HG02588 (cell line): ENCODE measurements around the gene NBPF19.
"Not testable (repeated sequence)": the region's sequence is repeated elsewhere in the genome, so short reads cannot be mapped to it uniquely, and the experiment has no call there.

Experiments used
- ATAC-seq: cut with Tn5 transposase; IDR thresholded peaks from one replicate; pipeline ENCODE4 v1.9.1; 2021; ENCODE audit warnings: mild to moderate bottlenecking, moderate library complexity; ENCODE audit not compliant: unreplicated experiment

NBPF19 gene, protein sequence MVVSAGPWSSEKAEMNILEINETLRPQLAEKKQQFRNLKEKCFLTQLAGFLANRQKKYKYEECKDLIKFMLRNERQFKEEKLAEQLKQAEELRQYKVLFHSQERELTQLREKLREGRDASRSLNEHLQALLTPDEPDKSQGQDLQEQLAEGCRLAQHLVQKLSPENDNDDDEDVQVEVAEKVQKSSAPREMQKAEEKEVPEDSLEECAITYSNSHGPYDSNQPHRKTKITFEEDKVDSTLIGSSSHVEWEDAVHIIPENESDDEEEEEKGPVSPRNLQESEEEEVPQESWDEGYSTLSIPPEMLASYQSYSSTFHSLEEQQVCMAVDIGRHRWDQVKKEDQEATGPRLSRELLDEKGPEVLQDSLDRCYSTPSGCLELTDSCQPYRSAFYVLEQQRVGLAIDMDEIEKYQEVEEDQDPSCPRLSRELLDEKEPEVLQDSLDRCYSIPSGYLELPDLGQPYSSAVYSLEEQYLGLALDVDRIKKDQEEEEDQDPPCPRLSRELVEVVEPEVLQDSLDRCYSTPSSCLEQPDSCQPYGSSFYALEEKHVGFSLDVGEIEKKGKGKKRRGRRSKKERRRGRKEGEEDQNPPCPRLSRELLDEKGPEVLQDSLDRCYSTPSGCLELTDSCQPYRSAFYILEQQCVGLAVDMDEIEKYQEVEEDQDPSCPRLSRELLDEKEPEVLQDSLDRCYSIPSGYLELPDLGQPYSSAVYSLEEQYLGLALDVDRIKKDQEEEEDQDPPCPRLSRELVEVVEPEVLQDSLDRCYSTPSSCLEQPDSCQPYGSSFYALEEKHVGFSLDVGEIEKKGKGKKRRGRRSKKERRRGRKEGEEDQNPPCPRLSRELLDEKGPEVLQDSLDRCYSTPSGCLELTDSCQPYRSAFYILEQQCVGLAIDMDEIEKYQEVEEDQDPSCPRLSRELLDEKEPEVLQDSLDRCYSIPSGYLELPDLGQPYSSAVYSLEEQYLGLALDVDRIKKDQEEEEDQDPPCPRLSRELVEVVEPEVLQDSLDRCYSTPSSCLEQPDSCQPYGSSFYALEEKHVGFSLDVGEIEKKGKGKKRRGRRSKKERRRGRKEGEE (N-terminal part only)

DNA sequence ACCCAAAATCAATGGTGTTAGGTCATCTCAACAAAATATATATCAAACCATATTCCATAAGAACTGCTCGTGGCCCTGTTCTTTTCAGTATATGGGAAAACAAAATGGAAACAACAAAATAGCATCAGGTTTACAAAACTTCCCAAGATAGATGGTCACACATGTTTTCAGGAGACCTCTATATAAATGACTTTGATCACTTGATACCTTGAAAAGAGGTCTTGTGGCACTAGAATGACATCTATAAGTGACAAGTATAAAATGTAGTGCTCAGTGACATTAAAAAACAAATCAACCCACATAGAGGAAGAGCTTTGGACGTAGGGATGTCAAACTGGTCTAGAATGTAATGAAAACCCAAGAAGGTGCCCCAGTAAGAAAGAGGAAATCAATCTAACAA lies at the start of gene NBPF19:
NBPF19 (plus strand) TSS at position 301 of the 400 bp plus-strand sequence. CDS start 888 bp downstream, outside the sequence.
- ATAC-seq, result not testable (repeated sequence)

DNA sequence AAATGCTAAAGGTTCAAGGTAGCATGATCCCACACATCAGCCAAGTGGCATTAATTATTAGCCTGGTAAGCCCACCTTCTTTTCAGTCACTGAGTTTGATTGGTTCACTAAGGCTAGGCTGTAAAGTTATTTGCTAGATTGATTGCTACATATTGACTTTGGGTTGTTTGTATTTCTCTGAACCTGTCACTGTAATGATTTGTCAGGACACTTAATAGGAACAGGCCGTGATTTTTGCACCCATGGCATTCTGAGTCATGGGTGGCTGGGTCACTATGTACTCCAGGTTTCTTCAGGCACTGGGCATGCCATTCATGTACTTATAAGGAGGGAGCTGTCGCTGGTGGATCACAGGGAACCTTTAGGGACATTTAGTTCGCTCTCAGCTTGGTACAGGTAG lies 46.5 kb upstream of the NBPF19 start:
- ATAC-seq, result not testable (repeated sequence)

DNA sequence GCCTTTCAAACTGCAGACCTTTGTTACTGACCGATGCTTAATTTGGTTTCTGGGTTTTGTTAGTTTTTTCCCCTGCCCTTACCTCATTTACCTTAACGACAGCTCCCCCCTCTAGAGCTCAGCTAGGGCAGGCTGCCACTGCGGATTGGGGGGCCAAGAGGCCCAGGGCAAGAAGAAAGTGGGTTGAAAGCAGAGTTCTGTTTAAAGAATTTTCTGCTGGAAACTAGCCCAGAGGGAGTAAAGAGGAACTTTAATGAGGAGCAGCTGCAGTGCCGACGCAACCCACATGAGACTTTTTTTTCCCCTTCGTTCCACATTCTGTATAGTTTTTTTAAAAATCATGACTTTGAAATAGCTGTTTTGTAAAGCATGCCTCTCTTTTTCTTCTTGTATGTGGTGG lies 29.4 kb upstream of the NBPF19 start:
- not testable (repeated sequence) for ATAC-seq

DNA sequence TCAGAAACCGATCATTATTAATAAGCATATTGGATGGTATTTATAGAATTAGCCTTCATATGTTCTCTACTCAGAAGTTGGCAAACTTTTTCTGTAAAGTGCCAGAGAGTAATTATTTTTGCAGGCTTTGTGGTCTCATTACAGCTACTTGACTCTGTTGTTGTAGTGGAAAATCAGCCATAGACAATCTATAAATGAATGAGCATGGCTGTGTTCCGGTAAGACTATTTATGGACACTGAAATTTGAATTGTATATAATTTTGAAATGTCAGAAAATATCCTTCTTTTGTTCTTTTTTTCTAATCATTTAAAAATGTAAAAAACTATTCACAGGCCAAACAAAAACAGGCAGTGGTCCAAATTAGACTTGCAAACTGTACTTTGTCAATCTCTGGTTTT lies 22.6 kb upstream of the NBPF19 start:
- not testable (repeated sequence) for ATAC-seq

DNA sequence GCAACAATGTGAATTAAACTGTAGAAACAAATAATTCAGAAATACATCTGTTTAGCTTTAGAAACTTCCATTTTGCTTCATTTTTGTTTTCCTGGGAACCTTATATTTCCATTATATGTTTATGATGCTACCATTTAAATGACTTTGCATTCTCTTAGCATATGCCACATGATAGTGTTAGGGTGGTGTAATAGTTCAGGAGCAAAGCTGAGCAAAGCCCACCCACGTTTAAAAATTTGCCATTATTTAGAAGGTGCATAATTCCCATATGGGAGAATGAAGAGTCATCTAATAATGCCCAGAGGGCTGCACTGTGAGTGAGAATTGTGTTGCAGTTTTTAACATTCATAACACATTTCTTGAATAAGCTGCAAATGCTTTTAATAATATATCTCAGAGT lies 22.2 kb upstream of the NBPF19 start:
- not testable (repeated sequence) for ATAC-seq

GRCh38 chr1:149558350-149558825 lies 83.5 kb downstream of the NBPF19 start:
- not testable (repeated sequence) for ATAC-seq

GRCh38 chr1:149561806-149562205 lies 87.0 kb downstream of the NBPF19 start:
- ATAC-seq, result not testable (repeated sequence)

DNA sequence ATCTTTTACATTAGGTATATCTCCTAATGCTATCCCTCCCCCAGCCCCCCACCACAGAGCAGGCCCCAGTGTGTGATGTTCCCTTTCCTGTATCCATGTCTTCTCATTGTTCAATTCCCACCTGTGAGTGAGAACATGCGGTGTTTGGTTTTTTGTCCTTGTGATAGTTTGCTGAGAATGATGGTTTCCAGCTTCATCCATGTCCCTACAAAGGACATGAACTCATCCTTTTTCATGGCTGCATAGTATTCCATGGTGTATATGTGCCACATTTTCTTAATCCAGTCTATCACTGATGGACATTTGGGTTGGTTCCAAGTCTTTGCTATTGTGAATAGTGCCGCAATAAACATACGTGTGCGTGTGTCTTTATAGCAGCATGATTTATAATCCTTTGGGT lies 90.6 kb downstream of the NBPF19 start:
- ATAC-seq, result not testable (repeated sequence)

DNA sequence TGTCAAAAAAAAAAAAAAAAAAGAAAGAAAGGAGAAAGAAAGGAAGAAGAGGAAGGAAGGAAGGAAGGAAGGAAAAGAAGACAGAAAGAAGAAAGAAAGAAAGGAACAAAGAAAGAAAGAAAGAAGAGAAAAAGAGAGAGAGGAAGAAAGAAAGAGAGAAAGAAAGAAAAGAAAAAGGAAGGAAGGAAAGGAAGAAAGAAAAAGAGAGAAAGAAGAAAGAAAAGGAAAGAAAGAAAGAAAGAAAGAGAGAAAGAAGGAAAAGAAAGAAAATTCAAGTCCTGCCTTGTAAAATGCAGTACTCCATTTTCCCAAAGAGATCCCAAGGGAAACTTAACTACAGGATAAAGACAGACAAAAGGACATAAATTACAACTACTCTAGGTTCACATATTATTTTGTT lies 97.9 kb downstream of the NBPF19 start:
- not testable (repeated sequence) for ATAC-seq

- not testable (repeated sequence) for ATAC-seq
Observed at GRCh38 chr1:149585592-149585991, 110.7 kb downstream of the NBPF19 start.
